ENCODE results near the gene DCN. TPM values are rescaled to one million over a fixed set of nuclear protein-coding genes. Genes with fewer than 3 reads are reported as not detected.

DCN gene
- total RNA-seq, 2 experiments from 2014 or later: not detected

DNA sequence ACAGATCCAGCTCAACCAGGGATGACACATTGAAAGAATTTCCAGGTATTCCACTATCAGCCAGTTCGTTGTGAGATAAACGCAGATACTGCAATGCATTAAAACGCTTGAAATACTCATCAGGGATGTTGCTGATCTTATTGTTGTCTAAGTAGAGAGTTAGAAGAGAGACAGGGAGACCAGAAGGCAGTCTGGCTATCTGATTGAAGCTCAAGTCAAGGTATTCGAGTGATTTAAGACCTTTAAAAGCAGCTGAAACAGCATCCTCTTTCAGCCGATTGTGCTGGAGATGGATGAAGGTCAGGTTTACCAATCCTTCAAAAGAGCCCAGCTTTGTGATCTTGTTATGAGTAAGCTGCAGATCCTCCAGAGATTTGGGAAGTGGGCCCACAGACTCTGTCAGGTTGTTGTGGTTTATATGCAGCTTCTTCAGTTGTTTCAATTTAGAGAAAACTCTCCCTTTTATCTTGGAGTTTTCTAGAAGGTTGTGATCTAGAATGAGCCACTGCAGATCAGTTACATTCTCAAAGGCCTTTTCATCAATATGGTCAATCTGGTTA lies 74.3 kb downstream of the DCN start:
- Histone ChIP-seq H3K36me3 (ENCODE audit: insufficient read depth, low read length) (no peaks in the 10 kb centered on the region), H3K4me3 (ENCODE audit: low read length) (no peak overlapping the region), H3K9me3 (ENCODE audit: control insufficient read depth in 1 of 2, insufficient read depth in 1 of 2, low read length in 2 of 2) (no peaks in the 10 kb centered on the region), H3K27me3 (ENCODE audit: control insufficient read depth in 1 of 2, insufficient read depth in 2 of 2, low read length in 2 of 2) (no peaks in the 10 kb centered on the region), H3K4me1 (ENCODE audit: insufficient read depth, low read length) (no peaks in the 10 kb centered on the region), H3K27ac (ENCODE audit: low read depth in 1 of 2, low read length in 2 of 2) (no peak overlapping the region)
- H3K9me3 Mint-ChIP-seq: no peaks in the 10 kb centered on the region
- H3K27me3 Mint-ChIP-seq: no peaks in the 10 kb centered on the region
- H3K27ac Mint-ChIP-seq: no peak overlapping the region
- CTCF ChIA-PET: no interaction called here
- TF ChIP-seq, protein P1, sequence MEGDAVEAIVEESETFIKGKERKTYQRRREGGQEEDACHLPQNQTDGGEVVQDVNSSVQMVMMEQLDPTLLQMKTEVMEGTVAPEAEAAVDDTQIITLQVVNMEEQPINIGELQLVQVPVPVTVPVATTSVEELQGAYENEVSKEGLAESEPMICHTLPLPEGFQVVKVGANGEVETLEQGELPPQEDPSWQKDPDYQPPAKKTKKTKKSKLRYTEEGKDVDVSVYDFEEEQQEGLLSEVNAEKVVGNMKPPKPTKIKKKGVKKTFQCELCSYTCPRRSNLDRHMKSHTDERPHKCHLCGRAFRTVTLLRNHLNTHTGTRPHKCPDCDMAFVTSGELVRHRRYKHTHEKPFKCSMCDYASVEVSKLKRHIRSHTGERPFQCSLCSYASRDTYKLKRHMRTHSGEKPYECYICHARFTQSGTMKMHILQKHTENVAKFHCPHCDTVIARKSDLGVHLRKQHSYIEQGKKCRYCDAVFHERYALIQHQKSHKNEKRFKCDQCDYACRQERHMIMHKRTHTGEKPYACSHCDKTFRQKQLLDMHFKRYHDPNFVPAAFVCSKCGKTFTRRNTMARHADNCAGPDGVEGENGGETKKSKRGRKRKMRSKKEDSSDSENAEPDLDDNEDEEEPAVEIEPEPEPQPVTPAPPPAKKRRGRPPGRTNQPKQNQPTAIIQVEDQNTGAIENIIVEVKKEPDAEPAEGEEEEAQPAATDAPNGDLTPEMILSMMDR (IDR thresholded peaks at IDR 0.05): no peak
- H3K4me1 Mint-ChIP-seq (ENCODE audit: low read depth): no peaks in the 10 kb centered on the region
- ATAC-seq (ENCODE audit: poor library complexity): no peak
- POLR2A ChIA-PET: no interaction called here
- no peak for DNase-seq
- no peak overlapping the region for H3K4me3 Mint-ChIP-seq
- intact Hi-C loops (cut with DNase I, micrococcal nuclease): no loop called here
- H3K36me3 Mint-ChIP-seq (ENCODE audit: low read depth): no peaks in the 10 kb centered on the region

DNA sequence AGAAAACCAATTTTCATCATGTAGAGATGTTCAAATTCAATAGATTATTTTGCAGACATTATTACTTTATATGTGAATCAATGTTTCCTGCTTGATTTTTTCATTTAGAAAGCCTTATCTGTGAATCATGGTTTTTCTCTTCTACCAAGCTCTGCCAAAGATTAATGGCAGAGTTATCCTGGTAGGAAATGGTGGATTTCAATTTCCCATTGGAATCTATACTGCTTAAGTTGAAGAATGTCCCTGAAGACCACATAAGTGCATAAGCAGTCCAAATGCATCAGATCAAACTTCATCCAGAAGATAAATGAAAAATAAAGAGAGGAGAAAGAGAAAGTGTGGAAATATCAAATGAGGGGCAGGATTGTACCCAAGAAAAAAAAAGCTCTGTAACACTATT lies 76.3 kb downstream of the DCN start:
- Histone ChIP-seq H3K4me3 (ENCODE audit: low read length) (no peak overlapping the region), H3K4me1 (ENCODE audit: insufficient read depth, low read length) (no peaks in the 10 kb centered on the region), H3K27me3 (ENCODE audit: control insufficient read depth in 1 of 2, insufficient read depth in 2 of 2, low read length in 2 of 2) (no peaks in the 10 kb centered on the region), H3K36me3 (ENCODE audit: insufficient read depth, low read length) (no peaks in the 10 kb centered on the region), H3K27ac (ENCODE audit: low read depth in 1 of 2, low read length in 2 of 2) (no peak overlapping the region), H3K9me3 (ENCODE audit: control insufficient read depth in 1 of 2, insufficient read depth in 1 of 2, low read length in 2 of 2) (no peaks in the 10 kb centered on the region)
- TF ChIP-seq, protein P1 (IDR thresholded peaks at IDR 0.05): no peak
- Mint-ChIP-seq H3K4me3 (no peak overlapping the region), H3K27me3 (no peaks in the 10 kb centered on the region), H3K9me3 (no peaks in the 10 kb centered on the region), H3K4me1 (ENCODE audit: low read depth) (no peaks in the 10 kb centered on the region), H3K36me3 (ENCODE audit: low read depth) (no peaks in the 10 kb centered on the region), H3K27ac (no peak overlapping the region)
- DNase-seq: no peak
- ChIA-PET CTCF (no interaction called here), POLR2A (no interaction called here)
- intact Hi-C loops (cut with DNase I, micrococcal nuclease): no loop called here
- no peak for ATAC-seq (ENCODE audit: poor library complexity)

DNA sequence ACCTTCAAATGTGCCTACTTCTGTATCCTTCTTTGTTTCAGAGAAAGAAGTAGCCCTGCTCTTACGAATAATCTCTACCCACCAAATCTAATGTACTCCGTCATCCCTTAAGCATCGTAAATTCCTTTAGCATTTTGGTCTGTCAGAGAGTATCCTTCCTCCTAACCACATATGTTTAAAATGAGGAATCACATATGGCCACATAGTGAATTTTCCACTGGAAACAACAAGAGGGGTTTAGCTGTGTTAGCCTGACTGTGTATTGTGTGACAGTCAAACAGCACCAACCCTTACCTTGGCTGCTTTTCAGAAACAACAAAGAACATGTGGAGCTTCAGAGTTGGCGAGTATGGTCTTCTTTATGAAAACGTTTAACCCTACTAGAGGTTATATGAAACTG lies 76.8 kb downstream of the DCN start:
- H3K27ac ChIP-seq (ENCODE audit: low read depth in 1 of 2, low read length in 2 of 2): no peak overlapping the region
- Mint-ChIP-seq H3K27ac (no peak overlapping the region), H3K9me3 (no peaks in the 10 kb centered on the region), H3K27me3 (no peaks in the 10 kb centered on the region), H3K4me3 (no peak overlapping the region), H3K4me1 (ENCODE audit: low read depth) (no peaks in the 10 kb centered on the region), H3K36me3 (ENCODE audit: low read depth) (no peaks in the 10 kb centered on the region)
- DNase-seq (no peak), ATAC-seq (ENCODE audit: poor library complexity) (no peak)
- H3K9me3 ChIP-seq (ENCODE audit: control insufficient read depth in 1 of 2, insufficient read depth in 1 of 2, low read length in 2 of 2): no peaks in the 10 kb centered on the region
- no peaks in the 10 kb centered on the region for H3K27me3 ChIP-seq (ENCODE audit: control insufficient read depth in 1 of 2, insufficient read depth in 2 of 2, low read length in 2 of 2)
- H3K36me3 ChIP-seq (ENCODE audit: insufficient read depth, low read length): no peaks in the 10 kb centered on the region
- H3K4me1 ChIP-seq (ENCODE audit: insufficient read depth, low read length): no peaks in the 10 kb centered on the region
- intact Hi-C loops (cut with DNase I, micrococcal nuclease): no loop called here
- ChIA-PET POLR2A (no interaction called here), CTCF (no interaction called here)
- no peak overlapping the region for H3K4me3 ChIP-seq (ENCODE audit: low read length)
- TF ChIP-seq, protein P1 (IDR thresholded peaks at IDR 0.05): no peak
